ENCODE measurements around the gene SETD5.

The SETD5 gene

GRCh38 chr3:9412293-9412692 lies 14.9 kb downstream of the SETD5 start:
- H3K27ac ChIP-seq (ENCODE audit: low read depth, low read length) = no peak overlapping the region
- H3K4me1 ChIP-seq (ENCODE audit: control insufficient read depth, insufficient read depth, low read length) = peaks cover 18% of the 10 kb centered on the region
- no peak overlapping the region for H3K9ac ChIP-seq (ENCODE audit: low read depth, low read length)
- peaks cover 13% of the 10 kb centered on the region for H3K36me3 ChIP-seq (ENCODE audit: control insufficient read depth, insufficient read depth, low read length)
- no peaks in the 10 kb centered on the region for H3K9me3 ChIP-seq (ENCODE audit: control insufficient read depth, insufficient read depth, low read length)
- H3K27me3 ChIP-seq (ENCODE audit: control insufficient read depth, insufficient read depth, low read length) = no peaks in the 10 kb centered on the region
- H3K4me3 ChIP-seq (ENCODE audit: low read depth, low read length) = no peak overlapping the region

- Histone ChIP-seq H3K27me3 (ENCODE audit: control insufficient read depth, insufficient read depth, low read length) (no peaks in the 10 kb centered on the region), H3K36me3 (ENCODE audit: control insufficient read depth, insufficient read depth, low read length) (peaks cover 9% of the 10 kb centered on the region; the same call in 1 of the 2 replicates), H3K27ac (ENCODE audit: low read depth, low read length) (no peak overlapping the region), H3K4me3 (ENCODE audit: low read depth, low read length) (no peak overlapping the region), H3K9me3 (ENCODE audit: control insufficient read depth, insufficient read depth, low read length) (no peaks in the 10 kb centered on the region), H3K9ac (ENCODE audit: low read depth, low read length) (no peak overlapping the region), H3K4me1 (ENCODE audit: control insufficient read depth, insufficient read depth, low read length) (peaks cover 13% of the 10 kb centered on the region; the same call in 1 of the 2 replicates)
Observed at GRCh38 chr3:9414826-9415225, 17.4 kb downstream of the SETD5 start.

- H3K9me3 ChIP-seq (ENCODE audit: control insufficient read depth, insufficient read depth, low read length) = no peaks in the 10 kb centered on the region
- peaks cover 6% of the 10 kb centered on the region; the same call in 1 of the 2 replicates for H3K4me1 ChIP-seq (ENCODE audit: control insufficient read depth, insufficient read depth, low read length)
- H3K27ac ChIP-seq (ENCODE audit: low read depth, low read length) = no peak overlapping the region
- no peak overlapping the region for H3K9ac ChIP-seq (ENCODE audit: low read depth, low read length)
- no peak overlapping the region for H3K4me3 ChIP-seq (ENCODE audit: low read depth, low read length)
- peaks cover 6% of the 10 kb centered on the region; the same call in 1 of the 2 replicates for H3K36me3 ChIP-seq (ENCODE audit: control insufficient read depth, insufficient read depth, low read length)
- H3K27me3 ChIP-seq (ENCODE audit: control insufficient read depth, insufficient read depth, low read length) = no peaks in the 10 kb centered on the region
Observed at GRCh38 chr3:9415485-9416138, 18.2 kb downstream of the SETD5 start.

GRCh38 chr3:9416139-9416780 lies 18.8 kb downstream of the SETD5 start:
- H3K27ac ChIP-seq (ENCODE audit: low read depth, low read length) = no peak overlapping the region

GRCh38 chr3:9420850-9421549 lies 23.6 kb downstream of the SETD5 start:
- H3K9me3 ChIP-seq (ENCODE audit: control insufficient read depth, insufficient read depth, low read length) = no peaks in the 10 kb centered on the region
- peaks cover 26% of the 10 kb centered on the region for H3K36me3 ChIP-seq (ENCODE audit: control insufficient read depth, insufficient read depth, low read length)
- H3K4me1 ChIP-seq (ENCODE audit: control insufficient read depth, insufficient read depth, low read length) = peaks cover 18% of the 10 kb centered on the region
- H3K4me3 ChIP-seq (ENCODE audit: low read depth, low read length) = no peak overlapping the region
- peak overlapping the region; percentile 21 for H3K27ac ChIP-seq (ENCODE audit: low read depth, low read length)
- H3K27me3 ChIP-seq (ENCODE audit: control insufficient read depth, insufficient read depth, low read length) = no peaks in the 10 kb centered on the region
- H3K9ac ChIP-seq (ENCODE audit: low read depth, low read length) = no peak overlapping the region

More at GRCh38 chr3:9416139-9416780, 18.8 kb downstream of the SETD5 start:
- Histone ChIP-seq H3K9ac (ENCODE audit: low read depth, low read length) (no peak overlapping the region), H3K4me3 (ENCODE audit: low read depth, low read length) (no peak overlapping the region), H3K27me3 (ENCODE audit: control insufficient read depth, insufficient read depth, low read length) (no peaks in the 10 kb centered on the region), H3K36me3 (ENCODE audit: control insufficient read depth, insufficient read depth, low read length) (peaks cover 6% of the 10 kb centered on the region; the same call in 1 of the 2 replicates), H3K4me1 (ENCODE audit: control insufficient read depth, insufficient read depth, low read length) (peaks cover 6% of the 10 kb centered on the region; the same call in 1 of the 2 replicates), H3K9me3 (ENCODE audit: control insufficient read depth, insufficient read depth, low read length) (no peaks in the 10 kb centered on the region)

- Histone ChIP-seq H3K9me3 (ENCODE audit: control insufficient read depth, insufficient read depth, low read length) (no peaks in the 10 kb centered on the region), H3K4me1 (ENCODE audit: control insufficient read depth, insufficient read depth, low read length) (peaks cover 18% of the 10 kb centered on the region), H3K9ac (ENCODE audit: low read depth, low read length) (peak overlapping the region; percentile 45), H3K27ac (ENCODE audit: low read depth, low read length) (peak overlapping the region; percentile 87), H3K4me3 (ENCODE audit: low read depth, low read length) (no peak overlapping the region), H3K36me3 (ENCODE audit: control insufficient read depth, insufficient read depth, low read length) (peaks cover 40% of the 10 kb centered on the region), H3K27me3 (ENCODE audit: control insufficient read depth, insufficient read depth, low read length) (no peaks in the 10 kb centered on the region)
Observed at GRCh38 chr3:9422712-9423424, 25.5 kb downstream of the SETD5 start.

- Histone ChIP-seq H3K27ac (ENCODE audit: low read depth, low read length) (no peak overlapping the region), H3K36me3 (ENCODE audit: control insufficient read depth, insufficient read depth, low read length) (peaks cover 93% of the 10 kb centered on the region), H3K9ac (ENCODE audit: low read depth, low read length) (no peak overlapping the region), H3K4me3 (ENCODE audit: low read depth, low read length) (no peak overlapping the region), H3K9me3 (ENCODE audit: control insufficient read depth, insufficient read depth, low read length) (no peaks in the 10 kb centered on the region), H3K4me1 (ENCODE audit: control insufficient read depth, insufficient read depth, low read length) (no peaks in the 10 kb centered on the region), H3K27me3 (ENCODE audit: control insufficient read depth, insufficient read depth, low read length) (no peaks in the 10 kb centered on the region)
Observed at GRCh38 chr3:9428411-9428810, 31.0 kb downstream of the SETD5 start.

GRCh38 chr3:9430733-9431132 lies 33.3 kb downstream of the SETD5 start:
- Histone ChIP-seq H3K9me3 (ENCODE audit: control insufficient read depth, insufficient read depth, low read length) (no peaks in the 10 kb centered on the region), H3K4me3 (ENCODE audit: low read depth, low read length) (no peak overlapping the region), H3K36me3 (ENCODE audit: control insufficient read depth, insufficient read depth, low read length) (peaks cover 99% of the 10 kb centered on the region), H3K27me3 (ENCODE audit: control insufficient read depth, insufficient read depth, low read length) (no peaks in the 10 kb centered on the region), H3K4me1 (ENCODE audit: control insufficient read depth, insufficient read depth, low read length) (no peaks in the 10 kb centered on the region), H3K27ac (ENCODE audit: low read depth, low read length) (no peak overlapping the region), H3K9ac (ENCODE audit: low read depth, low read length) (no peak overlapping the region)

GRCh38 chr3:9433627-9434521 lies 36.5 kb downstream of the SETD5 start:
- Histone ChIP-seq H3K27ac (ENCODE audit: low read depth, low read length) (no peak overlapping the region), H3K9me3 (ENCODE audit: control insufficient read depth, insufficient read depth, low read length) (no peaks in the 10 kb centered on the region), H3K36me3 (ENCODE audit: control insufficient read depth, insufficient read depth, low read length) (peaks cover 98% of the 10 kb centered on the region), H3K4me3 (ENCODE audit: low read depth, low read length) (no peak overlapping the region), H3K27me3 (ENCODE audit: control insufficient read depth, insufficient read depth, low read length) (no peaks in the 10 kb centered on the region), H3K9ac (ENCODE audit: low read depth, low read length) (no peak overlapping the region), H3K4me1 (ENCODE audit: control insufficient read depth, insufficient read depth, low read length) (no peaks in the 10 kb centered on the region)

- Histone ChIP-seq H3K4me1 (ENCODE audit: control insufficient read depth, insufficient read depth, low read length) (no peaks in the 10 kb centered on the region), H3K27me3 (ENCODE audit: control insufficient read depth, insufficient read depth, low read length) (no peaks in the 10 kb centered on the region), H3K9me3 (ENCODE audit: control insufficient read depth, insufficient read depth, low read length) (no peaks in the 10 kb centered on the region), H3K27ac (ENCODE audit: low read depth, low read length) (no peak overlapping the region), H3K36me3 (ENCODE audit: control insufficient read depth, insufficient read depth, low read length) (peaks cover 98% of the 10 kb centered on the region), H3K9ac (ENCODE audit: low read depth, low read length) (no peak overlapping the region), H3K4me3 (ENCODE audit: low read depth, low read length) (no peak overlapping the region)
Observed at GRCh38 chr3:9435316-9435715, 37.9 kb downstream of the SETD5 start.

Data from HUES48 (cell line).